ENCODE results near the gene TCP11L2.

Gene TCP11L2

GRCh38 chr12:106360400-106360994 is 58.0 kb downstream of the TCP11L2 start (continued):
- TF ChIP-seq ZNF239 (tag by site-specific recombination; IDR thresholded peaks at IDR 0.05) (no peak), OVOL3 (tag by site-specific recombination; IDR thresholded peaks at IDR 0.05) (no peak), ZBTB26 (tag by site-specific recombination; optimal IDR thresholded peaks at IDR 0.05) (no peak), ZNF174 (tag by site-specific recombination; IDR thresholded peaks at IDR 0.05) (no peak), ZNF146 (tag by site-specific recombination; IDR thresholded peaks at IDR 0.05) (no peak), ZNF692 (tag by site-specific recombination; IDR thresholded peaks at IDR 0.05) (no peak), ZFP69B (tag by site-specific recombination; IDR thresholded peaks at IDR 0.05) (no peak), CTCF (tag by site-specific recombination; IDR thresholded peaks at IDR 0.05) (no peak), ZNF596 (tag by site-specific recombination; IDR thresholded peaks at IDR 0.05) (no peak)
- TF ChIP-seq, protein P1, sequence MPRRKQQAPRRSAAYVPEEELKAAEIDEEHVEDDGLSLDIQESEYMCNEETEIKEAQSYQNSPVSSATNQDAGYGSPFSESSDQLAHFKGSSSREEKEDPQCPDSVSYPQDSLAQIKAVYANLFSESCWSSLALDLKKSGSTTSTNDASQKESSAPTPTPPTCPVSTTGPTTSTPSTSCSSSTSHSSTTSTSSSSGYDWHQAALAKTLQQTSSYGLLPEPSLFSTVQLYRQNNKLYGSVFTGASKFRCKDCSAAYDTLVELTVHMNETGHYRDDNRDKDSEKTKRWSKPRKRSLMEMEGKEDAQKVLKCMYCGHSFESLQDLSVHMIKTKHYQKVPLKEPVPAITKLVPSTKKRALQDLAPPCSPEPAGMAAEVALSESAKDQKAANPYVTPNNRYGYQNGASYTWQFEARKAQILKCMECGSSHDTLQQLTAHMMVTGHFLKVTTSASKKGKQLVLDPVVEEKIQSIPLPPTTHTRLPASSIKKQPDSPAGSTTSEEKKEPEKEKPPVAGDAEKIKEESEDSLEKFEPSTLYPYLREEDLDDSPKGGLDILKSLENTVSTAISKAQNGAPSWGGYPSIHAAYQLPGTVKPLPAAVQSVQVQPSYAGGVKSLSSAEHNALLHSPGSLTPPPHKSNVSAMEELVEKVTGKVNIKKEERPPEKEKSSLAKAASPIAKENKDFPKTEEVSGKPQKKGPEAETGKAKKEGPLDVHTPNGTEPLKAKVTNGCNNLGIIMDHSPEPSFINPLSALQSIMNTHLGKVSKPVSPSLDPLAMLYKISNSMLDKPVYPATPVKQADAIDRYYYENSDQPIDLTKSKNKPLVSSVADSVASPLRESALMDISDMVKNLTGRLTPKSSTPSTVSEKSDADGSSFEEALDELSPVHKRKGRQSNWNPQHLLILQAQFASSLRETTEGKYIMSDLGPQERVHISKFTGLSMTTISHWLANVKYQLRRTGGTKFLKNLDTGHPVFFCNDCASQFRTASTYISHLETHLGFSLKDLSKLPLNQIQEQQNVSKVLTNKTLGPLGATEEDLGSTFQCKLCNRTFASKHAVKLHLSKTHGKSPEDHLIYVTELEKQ (tag by site-specific recombination; IDR thresholded peaks at IDR 0.05; ENCODE audit: borderline replicate concordance): no peak

GRCh38 chr12:106362971-106363370 is 60.4 kb downstream of the TCP11L2 start:
- Histone ChIP-seq H3K4me3 (ENCODE audit: low read depth, low read length) (no peak overlapping the region), H3K36me3 (ENCODE audit: control insufficient read depth in 2 of 2, insufficient read depth in 1 of 2, low read length in 2 of 2) (peaks cover 4 to 16% of the 10 kb centered on the region in 2 experiments), H3K9me3 (ENCODE audit: control insufficient read depth, insufficient read depth, low read depth, low read length) (no peaks in the 10 kb centered on the region), H3K4me1 (ENCODE audit: control insufficient read depth, insufficient read depth, low read length) (no peaks in the 10 kb centered on the region), H3K27ac (ENCODE audit: extremely low read depth, low read depth, low read length) (no peak overlapping the region)
- CTCF ChIA-PET: interaction anchor here (0.6 to 3.8 kb wide), 4 partner anchors 15 to 557 kb away, joined by 3 to 12 read pairs (median 4); no protein-coding TSS in a partner anchor
- POLR2A ChIA-PET: no interaction called here
- peak; percentile 63 for TF ChIP-seq ZNF10 (tag by site-specific recombination; IDR thresholded peaks at IDR 0.05)
- TF ChIP-seq, protein P2, sequence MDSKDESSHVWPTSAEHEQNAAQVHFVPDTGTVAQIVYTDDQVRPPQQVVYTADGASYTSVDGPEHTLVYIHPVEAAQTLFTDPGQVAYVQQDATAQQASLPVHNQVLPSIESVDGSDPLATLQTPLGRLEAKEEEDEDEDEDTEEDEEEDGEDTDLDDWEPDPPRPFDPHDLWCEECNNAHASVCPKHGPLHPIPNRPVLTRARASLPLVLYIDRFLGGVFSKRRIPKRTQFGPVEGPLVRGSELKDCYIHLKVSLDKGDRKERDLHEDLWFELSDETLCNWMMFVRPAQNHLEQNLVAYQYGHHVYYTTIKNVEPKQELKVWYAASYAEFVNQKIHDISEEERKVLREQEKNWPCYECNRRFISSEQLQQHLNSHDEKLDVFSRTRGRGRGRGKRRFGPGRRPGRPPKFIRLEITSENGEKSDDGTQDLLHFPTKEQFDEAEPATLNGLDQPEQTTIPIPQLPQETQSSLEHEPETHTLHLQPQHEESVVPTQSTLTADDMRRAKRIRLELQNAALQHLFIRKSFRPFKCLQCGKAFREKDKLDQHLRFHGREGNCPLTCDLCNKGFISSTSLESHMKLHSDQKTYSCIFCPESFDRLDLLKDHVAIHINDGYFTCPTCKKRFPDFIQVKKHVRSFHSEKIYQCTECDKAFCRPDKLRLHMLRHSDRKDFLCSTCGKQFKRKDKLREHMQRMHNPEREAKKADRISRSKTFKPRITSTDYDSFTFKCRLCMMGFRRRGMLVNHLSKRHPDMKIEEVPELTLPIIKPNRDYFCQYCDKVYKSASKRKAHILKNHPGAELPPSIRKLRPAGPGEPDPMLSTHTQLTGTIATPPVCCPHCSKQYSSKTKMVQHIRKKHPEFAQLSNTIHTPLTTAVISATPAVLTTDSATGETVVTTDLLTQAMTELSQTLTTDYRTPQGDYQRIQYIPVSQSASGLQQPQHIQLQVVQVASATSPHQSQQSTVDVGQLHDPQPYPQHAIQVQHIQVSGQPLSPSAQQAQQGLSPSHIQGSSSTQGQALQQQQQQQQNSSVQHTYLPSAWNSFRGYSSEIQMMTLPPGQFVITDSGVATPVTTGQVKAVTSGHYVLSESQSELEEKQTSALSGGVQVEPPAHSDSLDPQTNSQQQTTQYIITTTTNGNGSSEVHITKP (tag by site-specific recombination; IDR thresholded peaks at IDR 0.05): peak; percentile 67
- no peak for TF ChIP-seq ZNF571 (tag by site-specific recombination; IDR thresholded peaks at IDR 0.05)
- 0 out of 2 replicates have a peak, but pooled peaks have one; percentile 10 for TF ChIP-seq ZNF629 (tag by site-specific recombination; IDR thresholded peaks at IDR 0.05)
- no peak for TF ChIP-seq ZNF768 (tag by site-specific recombination; IDR thresholded peaks at IDR 0.05)
- TF ChIP-seq ZBTB17 (tag by site-specific recombination; IDR thresholded peaks at IDR 0.05): peak; percentile 69; the same call in 1 of the 2 replicates
- TF ChIP-seq ZFP37 (tag by site-specific recombination; IDR thresholded peaks at IDR 0.05): 0 out of 2 replicates have a peak, but pooled peaks have one; percentile 41
- TF ChIP-seq SCRT2 (tag by site-specific recombination; IDR thresholded peaks at IDR 0.05): peak; percentile 97
- TF ChIP-seq KLF8 (tag by site-specific recombination; IDR thresholded peaks at IDR 0.05): 0 out of 2 replicates have a peak, but pooled peaks have one; percentile 34
- no peak for TF ChIP-seq REPIN1 (tag by site-specific recombination; IDR thresholded peaks at IDR 0.05; ENCODE audit: low read depth)
- no peak for TF ChIP-seq ZBTB1 (tag by site-specific recombination; IDR thresholded peaks at IDR 0.05)
- no peak for TF ChIP-seq ZNF175 (tag by site-specific recombination; IDR thresholded peaks at IDR 0.05)
- peak; percentile 24; the same call in 1 of the 2 replicates for TF ChIP-seq YY2 (tag by site-specific recombination; IDR thresholded peaks at IDR 0.05)
- 0 out of 2 replicates have a peak, but pooled peaks have one; percentile 13 for TF ChIP-seq PRDM1 (tag by site-specific recombination; IDR thresholded peaks at IDR 0.05)
- TF ChIP-seq ZNF311 (tag by site-specific recombination; IDR thresholded peaks at IDR 0.05; ENCODE audit: borderline replicate concordance): no peak
- peak; percentile 84 for TF ChIP-seq ZNF335 (tag by site-specific recombination; conservative IDR thresholded peaks at IDR 0.05)
